ENCODE data around the gene PNPT1. TPM values are rescaled to one million over a fixed set of nuclear protein-coding genes. Genes with fewer than 3 reads are reported as not detected.

Gene PNPT1
- total and polyA plus RNA-seq, 2 of the 8 experiments (the other 6 are each of a cell fraction or from before 2014, with no cell fraction given) = 8.3 to 40.2 TPM

GRCh38 chr2:55653255-55653654 is 40.4 kb downstream of the PNPT1 start (continued):
- TF ChIP-seq USF2 (IDR thresholded peaks at IDR 0.05; ENCODE audit: low read length) = no peak
